HEK293 (cell line): ENCODE data around the gene ITPRIPL1.

Experiments used
- BCL11A ChIP-seq: fragments of 450-650 bp; formaldehyde crosslinking; IDR thresholded peaks from 2 replicates; pipeline ENCODE4 v1.5.1; 2016; ENCODE audit warnings: low read depth, missing biosample characterization, missing genetic modification characterization
- BCL11B ChIP-seq: fragments of 450-650 bp; formaldehyde crosslinking; IDR thresholded peaks from 2 replicates; pipeline ENCODE4 v1.5.1; 2016; ENCODE audit warnings: low read depth, missing biosample characterization, missing genetic modification characterization
- GLI2 ChIP-seq: fragments of 450-650 bp; formaldehyde crosslinking; IDR thresholded peaks from 2 replicates; pipeline ENCODE4; 2017; ENCODE audit warnings: missing biosample characterization, missing genetic modification characterization, low read depth, borderline replicate concordance
- GLIS1 ChIP-seq: fragments of 450-650 bp; formaldehyde crosslinking; IDR thresholded peaks from 2 replicates; pipeline ENCODE4 v1.5.1; 2016; ENCODE audit warnings: missing biosample characterization, missing genetic modification characterization
- OVOL3 ChIP-seq: fragments of 450-650 bp; formaldehyde crosslinking; IDR thresholded peaks from 2 replicates; pipeline ENCODE4 v1.5.1; 2016; ENCODE audit warnings: missing biosample characterization, missing genetic modification characterization
- PRDM10 ChIP-seq: fragments of 450-650 bp; formaldehyde crosslinking; IDR thresholded peaks from 2 replicates; pipeline ENCODE4 v1.5.1; 2016; ENCODE audit warnings: missing biosample characterization, missing genetic modification characterization
- PRDM4 ChIP-seq: fragments of 450-650 bp; formaldehyde crosslinking; IDR thresholded peaks from 2 replicates; pipeline ENCODE4 v1.5.1; 2017; ENCODE audit warnings: missing biosample characterization, missing genetic modification characterization
- SETDB1 ChIP-seq: IDR thresholded peaks from one replicate; pipeline ENCODE4 v1.6.1; 2017; ENCODE audit warnings: mild to moderate bottlenecking, low read length, moderate library complexity, mixed read lengths; ENCODE audit not compliant: insufficient read length
- SP7 ChIP-seq: fragments of 450-650 bp; formaldehyde crosslinking; IDR thresholded peaks from 2 replicates; pipeline ENCODE4 v1.5.1; 2016; ENCODE audit warnings: missing biosample characterization, missing genetic modification characterization
- WT1 ChIP-seq: fragments of 450-650 bp; formaldehyde crosslinking; IDR thresholded peaks from 2 replicates; pipeline ENCODE4 v1.5.1; 2016; ENCODE audit warnings: missing biosample characterization, missing genetic modification characterization
- ZBTB26 ChIP-seq: fragments of 450-650 bp; formaldehyde crosslinking; optimal IDR thresholded peaks from 2 replicates; pipeline ENCODE3; 2016; ENCODE audit warnings: missing biosample characterization, mild to moderate bottlenecking, missing genetic modification characterization
- ZFP69B ChIP-seq: fragments of 450-650 bp; formaldehyde crosslinking; IDR thresholded peaks from 2 replicates; pipeline ENCODE4 v1.5.1; 2016; ENCODE audit warnings: missing biosample characterization, missing genetic modification characterization
- ZNF155 ChIP-seq: fragments of 450-650 bp; formaldehyde crosslinking; IDR thresholded peaks from 2 replicates; pipeline ENCODE4 v1.5.1; 2016; ENCODE audit warnings: missing biosample characterization, missing genetic modification characterization
- ZNF175 ChIP-seq: fragments of 450-650 bp; formaldehyde crosslinking; IDR thresholded peaks from 2 replicates; pipeline ENCODE4 v1.5.1; 2016; ENCODE audit warnings: missing biosample characterization, missing genetic modification characterization
- ZNF19 ChIP-seq: fragments of 450-650 bp; formaldehyde crosslinking; IDR thresholded peaks from 2 replicates; pipeline ENCODE4; 2016; ENCODE audit warnings: missing biosample characterization, missing genetic modification characterization, low read depth
- ZNF248 ChIP-seq: fragments of 450-650 bp; formaldehyde crosslinking; IDR thresholded peaks from 2 replicates; pipeline ENCODE4 v1.5.1; 2017; ENCODE audit warnings: missing biosample characterization, missing genetic modification characterization
- ZNF335 ChIP-seq: fragments of 450-650 bp; formaldehyde crosslinking; conservative IDR thresholded peaks from 2 replicates; pipeline ENCODE4 v1.5.1; 2016; ENCODE audit warnings: missing biosample characterization, missing genetic modification characterization
- ZNF354C ChIP-seq: fragments of 450-650 bp; formaldehyde crosslinking; IDR thresholded peaks from 2 replicates; pipeline ENCODE4 v1.5.1; 2016; ENCODE audit warnings: missing biosample characterization, missing genetic modification characterization, low read depth, borderline replicate concordance
- ZNF621 ChIP-seq: fragments of 450-650 bp; formaldehyde crosslinking; IDR thresholded peaks from 2 replicates; pipeline ENCODE4 v1.5.1; 2017; ENCODE audit warnings: missing biosample characterization, missing genetic modification characterization
- ZNF624 ChIP-seq: fragments of 450-650 bp; formaldehyde crosslinking; IDR thresholded peaks from 2 replicates; pipeline ENCODE4 v1.5.1; 2017; ENCODE audit warnings: missing biosample characterization, missing genetic modification characterization
- ZNF692 ChIP-seq: fragments of 450-650 bp; formaldehyde crosslinking; IDR thresholded peaks from 2 replicates; pipeline ENCODE4 v1.5.1; 2016; ENCODE audit warnings: missing biosample characterization, missing genetic modification characterization
- ZNF707 ChIP-seq: fragments of 450-650 bp; formaldehyde crosslinking; IDR thresholded peaks from 2 replicates; pipeline ENCODE4 v1.5.1; 2016; ENCODE audit warnings: missing biosample characterization, missing genetic modification characterization
- ZNF777 ChIP-seq: fragments of 450-650 bp; formaldehyde crosslinking; IDR thresholded peaks from 2 replicates; pipeline ENCODE4 v1.5.1; 2017; ENCODE audit warnings: missing biosample characterization, missing genetic modification characterization, borderline replicate concordance
- TF ChIP-seq, protein P1 (sequence below): fragments of 450-650 bp; formaldehyde crosslinking; IDR thresholded peaks from 2 replicates; pipeline ENCODE4 v1.5.1; 2016; ENCODE audit warnings: missing biosample characterization, missing genetic modification characterization
- TF ChIP-seq, protein P2 (sequence below): fragments of 450-650 bp; formaldehyde crosslinking; IDR thresholded peaks from 2 replicates; pipeline ENCODE4 v1.5.1; 2016; ENCODE audit warnings: missing biosample characterization, missing genetic modification characterization
- TF ChIP-seq, protein P3 (sequence below): fragments of 450-650 bp; formaldehyde crosslinking; IDR thresholded peaks from 2 replicates; pipeline ENCODE4 v1.5.0; 2017; ENCODE audit warnings: missing biosample characterization, missing genetic modification characterization, borderline replicate concordance

Gene ITPRIPL1

GRCh38 chr2:96353032-96353561 lies 28.0 kb downstream of the ITPRIPL1 start (continued):
- TF ChIP-seq, protein P1, sequence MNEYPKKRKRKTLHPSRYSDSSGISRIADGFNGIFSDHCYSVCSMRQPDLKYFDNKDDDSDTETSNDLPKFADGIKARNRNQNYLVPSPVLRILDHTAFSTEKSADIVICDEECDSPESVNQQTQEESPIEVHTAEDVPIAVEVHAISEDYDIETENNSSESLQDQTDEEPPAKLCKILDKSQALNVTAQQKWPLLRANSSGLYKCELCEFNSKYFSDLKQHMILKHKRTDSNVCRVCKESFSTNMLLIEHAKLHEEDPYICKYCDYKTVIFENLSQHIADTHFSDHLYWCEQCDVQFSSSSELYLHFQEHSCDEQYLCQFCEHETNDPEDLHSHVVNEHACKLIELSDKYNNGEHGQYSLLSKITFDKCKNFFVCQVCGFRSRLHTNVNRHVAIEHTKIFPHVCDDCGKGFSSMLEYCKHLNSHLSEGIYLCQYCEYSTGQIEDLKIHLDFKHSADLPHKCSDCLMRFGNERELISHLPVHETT (tag by site-specific recombination): no peak
- TF ChIP-seq OVOL3 (tag by site-specific recombination): no peak
- TF ChIP-seq ZNF777 (tag by site-specific recombination): no peak
- no peak for TF ChIP-seq ZNF19 (tag by site-specific recombination)
- TF ChIP-seq PRDM4 (tag by site-specific recombination): no peak
- no peak for TF ChIP-seq GLI2
- TF ChIP-seq, protein P2, sequence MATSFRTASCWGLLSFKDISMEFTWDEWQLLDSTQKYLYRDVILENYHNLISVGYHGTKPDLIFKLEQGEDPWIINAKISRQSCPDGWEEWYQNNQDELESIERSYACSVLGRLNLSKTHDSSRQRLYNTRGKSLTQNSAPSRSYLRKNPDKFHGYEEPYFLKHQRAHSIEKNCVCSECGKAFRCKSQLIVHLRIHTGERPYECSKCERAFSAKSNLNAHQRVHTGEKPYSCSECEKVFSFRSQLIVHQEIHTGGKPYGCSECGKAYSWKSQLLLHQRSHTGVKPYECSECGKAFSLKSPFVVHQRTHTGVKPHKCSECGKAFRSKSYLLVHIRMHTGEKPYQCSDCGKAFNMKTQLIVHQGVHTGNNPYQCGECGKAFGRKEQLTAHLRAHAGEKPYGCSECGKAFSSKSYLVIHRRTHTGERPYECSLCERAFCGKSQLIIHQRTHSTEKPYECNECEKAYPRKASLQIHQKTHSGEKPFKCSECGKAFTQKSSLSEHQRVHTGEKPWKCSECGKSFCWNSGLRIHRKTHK (tag by site-specific recombination): no peak
- no peak for TF ChIP-seq BCL11B (tag by site-specific recombination)
- TF ChIP-seq SETDB1: no peak
- no peak for TF ChIP-seq ZNF155 (tag by site-specific recombination)
- TF ChIP-seq BCL11A (tag by site-specific recombination): no peak
- TF ChIP-seq ZNF621 (tag by site-specific recombination): no peak
- no peak for TF ChIP-seq ZNF354C
- TF ChIP-seq ZNF624 (tag by site-specific recombination): no peak
- no peak for TF ChIP-seq ZNF707 (tag by site-specific recombination)
- TF ChIP-seq WT1: no peak
- TF ChIP-seq ZBTB26 (tag by site-specific recombination): peak; percentile 10
- TF ChIP-seq ZNF248 (tag by site-specific recombination): no peak
- peak; percentile 61 for TF ChIP-seq SP7
- 0 out of 2 replicates have a peak, but pooled peaks have one; percentile 14 for TF ChIP-seq ZNF335 (tag by site-specific recombination)
- no peak for TF ChIP-seq ZNF175 (tag by site-specific recombination)
- peak; percentile 34; the same call in 1 of the 2 replicates for TF ChIP-seq GLIS1
- peak; percentile 72 for TF ChIP-seq PRDM10
- TF ChIP-seq ZFP69B (tag by site-specific recombination): no peak
- TF ChIP-seq, protein P3, sequence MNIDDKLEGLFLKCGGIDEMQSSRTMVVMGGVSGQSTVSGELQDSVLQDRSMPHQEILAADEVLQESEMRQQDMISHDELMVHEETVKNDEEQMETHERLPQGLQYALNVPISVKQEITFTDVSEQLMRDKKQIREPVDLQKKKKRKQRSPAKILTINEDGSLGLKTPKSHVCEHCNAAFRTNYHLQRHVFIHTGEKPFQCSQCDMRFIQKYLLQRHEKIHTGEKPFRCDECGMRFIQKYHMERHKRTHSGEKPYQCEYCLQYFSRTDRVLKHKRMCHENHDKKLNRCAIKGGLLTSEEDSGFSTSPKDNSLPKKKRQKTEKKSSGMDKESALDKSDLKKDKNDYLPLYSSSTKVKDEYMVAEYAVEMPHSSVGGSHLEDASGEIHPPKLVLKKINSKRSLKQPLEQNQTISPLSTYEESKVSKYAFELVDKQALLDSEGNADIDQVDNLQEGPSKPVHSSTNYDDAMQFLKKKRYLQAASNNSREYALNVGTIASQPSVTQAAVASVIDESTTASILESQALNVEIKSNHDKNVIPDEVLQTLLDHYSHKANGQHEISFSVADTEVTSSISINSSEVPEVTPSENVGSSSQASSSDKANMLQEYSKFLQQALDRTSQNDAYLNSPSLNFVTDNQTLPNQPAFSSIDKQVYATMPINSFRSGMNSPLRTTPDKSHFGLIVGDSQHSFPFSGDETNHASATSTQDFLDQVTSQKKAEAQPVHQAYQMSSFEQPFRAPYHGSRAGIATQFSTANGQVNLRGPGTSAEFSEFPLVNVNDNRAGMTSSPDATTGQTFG (tag by site-specific recombination): no peak
- 0 out of 2 replicates have a peak, but pooled peaks have one; percentile 35 for TF ChIP-seq ZNF692
